ENCODE results near the gene SRGAP3. TPM values are rescaled to one million over a fixed set of nuclear protein-coding genes. Genes with fewer than 3 reads are reported as not detected.

Gene SRGAP3
- polyA plus RNA-seq, 3 donors: 0.27 to 1.3 (median 0.87) TPM

DNA sequence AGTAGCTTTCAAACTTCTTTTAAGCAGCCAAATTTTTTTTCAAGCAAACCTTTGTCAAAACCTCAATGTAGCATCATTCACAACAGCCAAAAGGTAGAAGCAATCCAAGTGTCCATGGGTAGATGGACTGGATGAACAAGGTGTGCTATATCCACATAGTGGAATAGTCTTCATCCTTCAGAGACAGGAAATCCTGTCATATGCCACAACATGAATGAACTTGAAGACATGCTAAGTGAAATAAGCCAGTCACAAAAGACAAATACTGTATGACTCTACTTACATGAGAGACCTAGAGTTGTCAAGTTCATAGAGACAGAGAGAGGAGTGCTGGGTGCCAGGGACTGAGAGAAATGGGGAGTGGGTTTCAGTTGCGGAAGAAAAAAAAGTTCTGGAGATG is 87.6 kb downstream of the SRGAP3 start:
- Mint-ChIP-seq H3K4me1 (no peaks in the 10 kb centered on the region), H3K27ac (no peak overlapping the region), H3K36me3 (no peaks in the 10 kb centered on the region), H3K4me3 (no peak overlapping the region), H3K9me3 (peaks cover 0 to 2% (median 0%) of the 10 kb centered on the region in 7 donors), H3K27me3 (ENCODE audit: low read depth in 3 of 3) (no peaks in the 10 kb centered on the region)
- Histone ChIP-seq H3K9ac (ENCODE audit: insufficient read depth, low read length, poor library complexity, severe bottlenecking) (no peak overlapping the region), H4K20me1 (ENCODE audit: insufficient read depth, low read length) (no peaks in the 10 kb centered on the region), H3K79me2 (ENCODE audit: insufficient read depth, low read length) (no peaks in the 10 kb centered on the region), H3K9me3 (replicated peaks in 1 of 2; ENCODE audit: control insufficient read depth in 1 of 2, insufficient read depth in 1 of 2, low read length in 2 of 2) (no peaks in the 10 kb centered on the region), H2AFZ (ENCODE audit: insufficient read depth, low read depth, low read length, poor library complexity, severe bottlenecking) (no peak overlapping the region), H3K4me1 (ENCODE audit: control insufficient read depth in 1 of 2, insufficient read depth in 2 of 2, low read length in 2 of 2) (no peaks in the 10 kb centered on the region), H3K36me3 (replicated peaks in 1 of 2; ENCODE audit: control insufficient read depth in 1 of 2, insufficient read depth in 2 of 2, low read length in 2 of 2) (no peaks in the 10 kb centered on the region), H3K27me3 (ENCODE audit: control insufficient read depth in 2 of 2, insufficient read depth in 2 of 2, low read length in 2 of 2) (no peaks in the 10 kb centered on the region), H3K4me2 (replicated peaks; ENCODE audit: extremely low read depth, low read length, poor library complexity, severe bottlenecking) (no peak overlapping the region), H3K27ac (ENCODE audit: low read depth in 1 of 2, low read length in 2 of 2) (no peak overlapping the region), H3K4me3 (replicated peaks in 1 of 3; ENCODE audit: low read depth in 2 of 3, low read length in 3 of 3) (no peak overlapping the region)
- intact Hi-C loops (cut with micrococcal nuclease): no loop called here
- TF ChIP-seq, protein P1, sequence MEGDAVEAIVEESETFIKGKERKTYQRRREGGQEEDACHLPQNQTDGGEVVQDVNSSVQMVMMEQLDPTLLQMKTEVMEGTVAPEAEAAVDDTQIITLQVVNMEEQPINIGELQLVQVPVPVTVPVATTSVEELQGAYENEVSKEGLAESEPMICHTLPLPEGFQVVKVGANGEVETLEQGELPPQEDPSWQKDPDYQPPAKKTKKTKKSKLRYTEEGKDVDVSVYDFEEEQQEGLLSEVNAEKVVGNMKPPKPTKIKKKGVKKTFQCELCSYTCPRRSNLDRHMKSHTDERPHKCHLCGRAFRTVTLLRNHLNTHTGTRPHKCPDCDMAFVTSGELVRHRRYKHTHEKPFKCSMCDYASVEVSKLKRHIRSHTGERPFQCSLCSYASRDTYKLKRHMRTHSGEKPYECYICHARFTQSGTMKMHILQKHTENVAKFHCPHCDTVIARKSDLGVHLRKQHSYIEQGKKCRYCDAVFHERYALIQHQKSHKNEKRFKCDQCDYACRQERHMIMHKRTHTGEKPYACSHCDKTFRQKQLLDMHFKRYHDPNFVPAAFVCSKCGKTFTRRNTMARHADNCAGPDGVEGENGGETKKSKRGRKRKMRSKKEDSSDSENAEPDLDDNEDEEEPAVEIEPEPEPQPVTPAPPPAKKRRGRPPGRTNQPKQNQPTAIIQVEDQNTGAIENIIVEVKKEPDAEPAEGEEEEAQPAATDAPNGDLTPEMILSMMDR (IDR thresholded peaks at IDR 0.05): no peak
- DNase-seq: no peak
- WGBS (ENCODE audit: insufficient coverage): 100% methylated on average over 1 of the region's 1 CpG

DNA sequence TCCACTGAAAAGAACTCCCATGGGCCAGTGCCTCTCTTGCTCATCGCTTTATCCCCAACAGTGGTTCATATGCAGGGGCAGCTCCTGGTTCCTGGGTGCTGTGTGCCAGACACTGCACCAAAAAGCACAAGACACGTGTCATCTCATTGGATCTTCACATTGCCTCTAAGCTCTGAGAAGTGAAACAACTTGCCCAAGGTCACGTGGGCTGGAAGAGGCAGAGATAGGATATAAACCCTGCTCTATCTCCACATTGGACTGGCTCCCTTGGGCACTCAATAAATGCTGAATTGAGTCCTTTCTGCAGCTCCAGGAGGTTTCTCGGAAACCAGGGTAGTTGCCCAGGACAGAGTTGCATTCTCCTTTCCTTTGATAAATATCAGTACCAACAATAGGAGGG is 88.1 kb downstream of the SRGAP3 start:
- 95% methylated on average over 3 of the region's 4 CpGs for WGBS (ENCODE audit: insufficient coverage)
- Histone ChIP-seq H4K20me1 (ENCODE audit: insufficient read depth, low read length) (no peaks in the 10 kb centered on the region), H3K4me1 (ENCODE audit: control insufficient read depth in 1 of 2, insufficient read depth in 2 of 2, low read length in 2 of 2) (no peaks in the 10 kb centered on the region), H3K9ac (ENCODE audit: insufficient read depth, low read length, poor library complexity, severe bottlenecking) (no peak overlapping the region), H3K79me2 (ENCODE audit: insufficient read depth, low read length) (no peaks in the 10 kb centered on the region), H3K4me2 (replicated peaks; ENCODE audit: extremely low read depth, low read length, poor library complexity, severe bottlenecking) (no peak overlapping the region), H3K27me3 (ENCODE audit: control insufficient read depth in 2 of 2, insufficient read depth in 2 of 2, low read length in 2 of 2) (no peaks in the 10 kb centered on the region), H3K36me3 (replicated peaks in 1 of 2; ENCODE audit: control insufficient read depth in 1 of 2, insufficient read depth in 2 of 2, low read length in 2 of 2) (no peaks in the 10 kb centered on the region), H3K4me3 (replicated peaks in 1 of 3; ENCODE audit: low read depth in 2 of 3, low read length in 3 of 3) (no peak overlapping the region), H3K9me3 (replicated peaks in 1 of 2; ENCODE audit: control insufficient read depth in 1 of 2, insufficient read depth in 1 of 2, low read length in 2 of 2) (no peaks in the 10 kb centered on the region), H2AFZ (ENCODE audit: insufficient read depth, low read depth, low read length, poor library complexity, severe bottlenecking) (no peak overlapping the region), H3K27ac (ENCODE audit: low read depth in 1 of 2, low read length in 2 of 2) (no peak overlapping the region)
- no peaks in the 10 kb centered on the region for H3K36me3 Mint-ChIP-seq
- H3K27ac Mint-ChIP-seq: no peak overlapping the region
- intact Hi-C loops (cut with micrococcal nuclease): no loop called here
- TF ChIP-seq, protein P1 (IDR thresholded peaks at IDR 0.05): no peak
- no peak for DNase-seq
- no peaks in the 10 kb centered on the region for H3K4me1 Mint-ChIP-seq
- H3K27me3 Mint-ChIP-seq (ENCODE audit: low read depth in 3 of 3): no peaks in the 10 kb centered on the region
- peaks cover 0 to 2% (median 0%) of the 10 kb centered on the region in 7 donors for H3K9me3 Mint-ChIP-seq
- no peak overlapping the region for H3K4me3 Mint-ChIP-seq

All from CD14-positive monocyte (primary cell).